CD4-positive, CD25-positive, alpha-beta regulatory T cell (primary cell): ENCODE data around the gene PPP4R2. TPM values are rescaled to one million over a fixed set of nuclear protein-coding genes. Genes with fewer than 3 reads are reported as not detected.
A peak's percentile ranks its signal among the peaks of the same experiment; 100 is the strongest.

ENCODE experiments used
- ATAC-seq, 2 donors: fragments of 150-1000 bp; cut with Tn5 transposase; one replicate each; pipeline ENCODE4 v1.10.0; 2021; ENCODE audit warnings: low read depth in 2 of 2, moderate number of reproducible peaks in 2 of 2, moderate library complexity in 1 of 2
- DNase-seq, 3 donors: peaks; one replicate each; pipeline versions ENCODE4 v3.0.0 to v3.0.0-alpha.2; 2012 to 2022; ENCODE audit warnings: mixed read lengths in 1 of 3
- H3K27ac ChIP-seq: one replicate; pipeline ENCODE4 v1.7.0; 2013; ENCODE audit warnings: mild to moderate bottlenecking, low read length; ENCODE audit not compliant: insufficient read depth, poor library complexity, severe bottlenecking
- H3K27me3 ChIP-seq: one replicate; pipeline ENCODE4 v1.7.0; 2013; ENCODE audit warnings: low read length; ENCODE audit not compliant: control insufficient read depth, insufficient read depth
- H3K36me3 ChIP-seq: one replicate; pipeline ENCODE4 v1.7.0; 2013; ENCODE audit warnings: mild to moderate bottlenecking, low read length, moderate library complexity; ENCODE audit not compliant: control insufficient read depth, insufficient read depth
- H3K4me1 ChIP-seq: 2 replicates; pipeline ENCODE4 v1.7.0; 2013; ENCODE audit warnings: mild to moderate bottlenecking, low read length; ENCODE audit not compliant: insufficient read depth, control insufficient read depth, poor library complexity, severe bottlenecking
- H3K4me3 ChIP-seq: one replicate; pipeline ENCODE4 v1.7.0; 2013; ENCODE audit warnings: low read depth, mild to moderate bottlenecking, low read length, moderate library complexity
- H3K9me3 ChIP-seq, 2 experiments: 1 replicate in 1 of 2; 2 replicates in 1 of 2; pipeline ENCODE4 v1.7.0; 2013; ENCODE audit warnings: low read length in 2 of 2, mild to moderate bottlenecking in 1 of 2, moderate library complexity in 1 of 2; ENCODE audit not compliant: control insufficient read depth in 2 of 2
- H3K27ac Mint-ChIP-seq, 3 donors: one replicate each; pipeline ENCODE4 v1.8.0; 2020 to 2022; ENCODE audit warnings: mild to moderate bottlenecking in 3 of 3, mixed read lengths in 3 of 3, moderate library complexity in 2 of 3
- H3K27me3 Mint-ChIP-seq: one replicate; pipeline ENCODE4 v1.8.0; 2022; ENCODE audit warnings: mild to moderate bottlenecking, mixed read lengths
- H3K36me3 Mint-ChIP-seq: one replicate; pipeline ENCODE4 v1.8.0; 2020; ENCODE audit warnings: mixed read lengths
- H3K4me1 Mint-ChIP-seq, 4 donors: one replicate each; pipeline ENCODE4 v1.8.0; 2020 to 2022; ENCODE audit warnings: mixed read lengths in 4 of 4, mild to moderate bottlenecking in 1 of 4
- H3K4me3 Mint-ChIP-seq, 4 donors: one replicate each; pipeline ENCODE4 v1.8.0; 2020 to 2022; ENCODE audit warnings: mild to moderate bottlenecking in 4 of 4, mixed read lengths in 4 of 4, moderate library complexity in 3 of 4
- H3K9me3 Mint-ChIP-seq, 7 donors: one replicate each; pipeline ENCODE4 v1.8.0; 2020 to 2022; ENCODE audit warnings: mixed read lengths in 7 of 7, mild to moderate bottlenecking in 3 of 7, moderate library complexity in 2 of 7
- polyA plus RNA-seq, 4 donors: library from polyadenylated mRNA; unstranded; fragments of 300-500 nt; fragmentation: Illumina TruSeq; gene quantifications; one replicate each; pipeline ENCODE4 v1.2.3, GENCODE V29; 2021
- total RNA-seq: library from RNA; stranded (reverse); gene quantifications from one replicate; pipeline ENCODE4 v1.2.3, GENCODE V29; 2022

PPP4R2 gene
- total and polyA plus RNA-seq, 5 donors from 2014 or later = 39.1 to 98.4 (median 51.7) TPM

GRCh38 chr3:72957297-72957696 is 39.3 kb upstream of the PPP4R2 start:
- no peaks in the 10 kb centered on the region for H3K27me3 Mint-ChIP-seq
- Histone ChIP-seq H3K4me3 (no peak overlapping the region), H3K36me3 (no peaks in the 10 kb centered on the region), H3K9me3 (no peaks in the 10 kb centered on the region), H3K4me1 (peaks cover 20% of the 10 kb centered on the region), H3K27me3 (no peaks in the 10 kb centered on the region), H3K27ac (no peak overlapping the region)
- H3K4me1 Mint-ChIP-seq = peaks cover 18 to 34% (median 24%) of the 10 kb centered on the region in 4 donors
- H3K4me3 Mint-ChIP-seq = no peak overlapping the region
- no peak for DNase-seq
- ATAC-seq = no peak
- no peaks in the 10 kb centered on the region for H3K36me3 Mint-ChIP-seq
- H3K9me3 Mint-ChIP-seq = no peaks in the 10 kb centered on the region
- peak overlapping the region in 1 of 3 donors; percentile 38 for H3K27ac Mint-ChIP-seq

DNA sequence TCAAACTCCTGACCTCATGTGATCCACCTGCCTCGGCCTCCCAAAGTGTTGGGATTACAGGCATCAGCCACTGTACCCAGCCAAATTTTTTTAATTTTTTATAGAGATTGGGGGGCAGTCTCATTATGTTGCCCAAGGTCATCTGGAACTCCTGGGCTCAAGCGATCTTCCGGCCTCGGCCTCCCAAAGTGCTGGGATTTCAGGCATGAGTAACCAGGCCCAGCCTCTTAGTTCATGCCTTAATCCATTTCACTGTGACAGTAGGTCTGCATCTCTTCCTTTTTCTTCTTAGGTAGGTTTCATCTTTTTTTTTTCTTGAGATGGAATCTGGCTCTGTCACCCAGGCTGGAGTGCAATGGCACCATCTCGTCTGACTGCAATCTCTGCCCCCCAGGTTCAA is 37.3 kb upstream of the PPP4R2 start:
- peak overlapping the region in 1 of 3 donors; percentile 56 for H3K27ac Mint-ChIP-seq
- H3K36me3 Mint-ChIP-seq = no peaks in the 10 kb centered on the region

GRCh38 chr3:72960812-72961518 is 35.6 kb upstream of the PPP4R2 start:
- Mint-ChIP-seq H3K27ac (peak overlapping the region; percentile 81 to 95 (median 89)), H3K4me3 (peak overlapping the region; percentile 24 to 68 (median 40))
- ATAC-seq = peak; percentile 6 to 47

More for the DNA sequence above, 37.3 kb upstream of the PPP4R2 start:
- peaks cover 28% of the 10 kb centered on the region for H3K4me1 ChIP-seq
- H3K27me3 Mint-ChIP-seq = no peaks in the 10 kb centered on the region
- H3K9me3 Mint-ChIP-seq = no peaks in the 10 kb centered on the region
- no peak overlapping the region for H3K4me3 Mint-ChIP-seq
- H3K4me1 Mint-ChIP-seq = peaks cover 19 to 35% (median 25%) of the 10 kb centered on the region in 4 donors
- no peak overlapping the region for H3K4me3 ChIP-seq
- no peaks in the 10 kb centered on the region for H3K9me3 ChIP-seq
- H3K27ac ChIP-seq = no peak overlapping the region
- DNase-seq = no peak
- no peak for ATAC-seq
- H3K27me3 ChIP-seq = no peaks in the 10 kb centered on the region
- no peaks in the 10 kb centered on the region for H3K36me3 ChIP-seq

DNA sequence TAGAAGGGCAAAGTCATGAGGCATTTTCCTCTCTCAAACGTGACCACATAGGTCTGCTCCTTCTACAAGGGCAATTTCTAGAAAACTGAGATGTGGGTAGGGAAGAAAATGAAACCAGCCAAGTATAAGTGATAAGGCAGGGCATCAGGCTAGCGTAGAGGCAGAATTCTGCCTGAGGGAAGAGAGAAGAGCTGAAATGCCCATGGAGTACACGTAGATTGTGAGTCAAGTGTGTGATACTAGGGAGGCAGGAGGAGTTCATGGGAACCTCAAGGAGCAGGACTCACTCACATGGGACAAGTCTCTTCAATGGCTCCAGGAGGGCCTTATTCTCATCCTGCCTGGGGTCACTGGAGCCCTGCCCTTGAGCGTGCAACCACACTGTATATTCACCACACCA is 34.9 kb upstream of the PPP4R2 start:
- no peaks in the 10 kb centered on the region for H3K36me3 ChIP-seq
- H3K9me3 ChIP-seq = no peaks in the 10 kb centered on the region
- Mint-ChIP-seq H3K27ac (peak overlapping the region; percentile 81 to 95 (median 89)), H3K27me3 (no peaks in the 10 kb centered on the region), H3K4me1 (peaks cover 25 to 58% (median 44%) of the 10 kb centered on the region in 4 donors), H3K4me3 (peak overlapping the region in 3 of 4 donors; percentile 24 to 68 (median 29)), H3K36me3 (no peaks in the 10 kb centered on the region), H3K9me3 (no peaks in the 10 kb centered on the region)
- H3K4me1 ChIP-seq = peaks cover 43% of the 10 kb centered on the region
- H3K4me3 ChIP-seq = peak overlapping the region; percentile 40
- ATAC-seq (no peak), DNase-seq (no peak)
- H3K27ac ChIP-seq = peak overlapping the region; percentile 75
- no peaks in the 10 kb centered on the region for H3K27me3 ChIP-seq

More at GRCh38 chr3:72960812-72961518, 35.6 kb upstream of the PPP4R2 start:
- H3K4me1 Mint-ChIP-seq = peaks cover 25 to 52% (median 41%) of the 10 kb centered on the region in 4 donors
- no peaks in the 10 kb centered on the region for H3K36me3 Mint-ChIP-seq
- peak in 1 of 3 donors; percentile 35 for DNase-seq
- Histone ChIP-seq H3K36me3 (no peaks in the 10 kb centered on the region), H3K9me3 (no peaks in the 10 kb centered on the region), H3K27ac (peak overlapping the region; percentile 75), H3K4me1 (peaks cover 43% of the 10 kb centered on the region), H3K27me3 (no peaks in the 10 kb centered on the region), H3K4me3 (peak overlapping the region; percentile 47)
- no peaks in the 10 kb centered on the region for H3K9me3 Mint-ChIP-seq
- H3K27me3 Mint-ChIP-seq = no peaks in the 10 kb centered on the region

GRCh38 chr3:72962317-72962716 is 34.3 kb upstream of the PPP4R2 start:
- ATAC-seq (no peak), DNase-seq (no peak)
- Histone ChIP-seq H3K9me3 (no peaks in the 10 kb centered on the region), H3K4me1 (peaks cover 48% of the 10 kb centered on the region), H3K27ac (no peak overlapping the region), H3K27me3 (no peaks in the 10 kb centered on the region), H3K4me3 (peak overlapping the region; percentile 40), H3K36me3 (no peaks in the 10 kb centered on the region)
- Mint-ChIP-seq H3K4me1 (peaks cover 25 to 60% (median 47%) of the 10 kb centered on the region in 4 donors), H3K27me3 (no peaks in the 10 kb centered on the region), H3K9me3 (no peaks in the 10 kb centered on the region), H3K36me3 (no peaks in the 10 kb centered on the region), H3K4me3 (peak overlapping the region in 1 of 4 donors; percentile 29), H3K27ac (peak overlapping the region; percentile 39 to 95 (median 81))

DNA sequence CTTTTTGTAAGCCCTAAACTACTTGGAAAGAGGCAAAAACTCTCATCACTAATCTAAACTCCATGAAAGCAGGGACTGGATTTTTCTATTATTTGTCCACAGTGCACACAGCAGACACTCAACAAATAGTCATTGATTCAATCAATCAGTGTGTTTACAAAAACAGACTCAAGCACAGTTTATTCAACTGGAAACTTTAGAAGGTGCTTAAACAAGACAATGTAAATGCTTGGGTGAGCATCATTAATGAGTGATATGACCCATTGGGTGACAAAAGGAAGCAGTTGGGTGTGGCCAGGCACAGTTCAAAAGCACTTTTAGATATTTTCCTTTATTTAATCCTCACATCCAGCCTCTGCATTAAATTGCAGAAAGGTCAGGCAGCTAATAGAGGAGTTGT is 32.0 kb upstream of the PPP4R2 start:
- H3K4me1 Mint-ChIP-seq = peaks cover 25 to 56% (median 47%) of the 10 kb centered on the region in 4 donors

DNA sequence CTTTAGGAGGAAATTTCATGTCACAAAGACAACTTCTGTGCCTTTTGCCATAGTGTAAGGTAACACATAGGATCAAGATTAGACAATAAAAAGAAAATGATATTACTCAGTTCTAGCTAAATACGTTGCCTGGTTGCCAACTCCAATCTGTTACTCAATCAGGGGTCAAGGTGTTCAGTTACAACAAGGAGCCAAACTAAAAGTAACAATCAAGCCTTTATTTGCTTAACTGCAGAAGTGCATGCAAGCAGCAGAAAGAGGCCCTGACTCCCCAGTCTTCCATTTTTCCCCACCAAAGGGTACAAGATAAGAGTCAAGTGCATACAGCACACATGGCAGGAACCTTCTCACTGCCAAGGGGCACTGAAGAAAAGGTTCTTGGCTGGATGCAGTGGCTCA is 28.3 kb upstream of the PPP4R2 start:
- ATAC-seq (no peak), DNase-seq (no peak)
- no peak overlapping the region for H3K4me3 ChIP-seq
- Mint-ChIP-seq H3K4me1 (peaks cover 6 to 32% (median 22%) of the 10 kb centered on the region in 4 donors), H3K27ac (no peak overlapping the region), H3K4me3 (no peak overlapping the region), H3K9me3 (no peaks in the 10 kb centered on the region), H3K36me3 (no peaks in the 10 kb centered on the region), H3K27me3 (no peaks in the 10 kb centered on the region)
- H3K4me1 ChIP-seq = peaks cover 20% of the 10 kb centered on the region
- H3K36me3 ChIP-seq = no peaks in the 10 kb centered on the region
- H3K9me3 ChIP-seq = no peaks in the 10 kb centered on the region
- H3K27ac ChIP-seq = no peak overlapping the region
- no peaks in the 10 kb centered on the region for H3K27me3 ChIP-seq

More for the DNA sequence above, 32.0 kb upstream of the PPP4R2 start:
- H3K4me1 ChIP-seq = peaks cover 48% of the 10 kb centered on the region
- ATAC-seq (no peak), DNase-seq (peak in 2 of 3 donors; percentile 22 to 52)
- no peaks in the 10 kb centered on the region for H3K36me3 Mint-ChIP-seq
- no peaks in the 10 kb centered on the region for H3K27me3 ChIP-seq
- no peaks in the 10 kb centered on the region for H3K36me3 ChIP-seq
- H3K9me3 Mint-ChIP-seq = no peaks in the 10 kb centered on the region
- peak overlapping the region; percentile 50 to 93 (median 87) for H3K27ac Mint-ChIP-seq
- no peaks in the 10 kb centered on the region for H3K27me3 Mint-ChIP-seq
- H3K4me3 ChIP-seq = peak overlapping the region; percentile 21
- H3K9me3 ChIP-seq = no peaks in the 10 kb centered on the region
- H3K27ac ChIP-seq = peak overlapping the region; percentile 77
- H3K4me3 Mint-ChIP-seq = peak overlapping the region; percentile 13 to 47 (median 43)

DNA sequence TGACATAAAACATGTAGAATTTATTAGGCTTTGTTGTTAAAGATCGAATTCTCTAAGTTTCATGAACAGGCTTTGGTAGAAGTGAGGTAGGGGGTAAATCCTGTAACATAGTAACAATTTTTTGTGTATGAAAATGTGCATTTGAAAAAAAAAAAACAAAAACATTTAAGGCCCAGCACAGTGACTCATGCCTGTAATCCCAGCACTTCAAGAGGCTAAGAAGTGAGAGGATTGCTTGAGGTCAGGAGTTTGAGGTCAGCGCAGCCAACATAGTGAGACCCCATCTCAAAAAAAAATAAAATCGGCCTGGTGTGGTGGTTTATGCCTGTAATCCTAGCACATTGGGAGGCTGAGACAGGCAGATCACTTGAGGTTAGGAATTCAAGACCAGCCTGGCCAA is 26.8 kb upstream of the PPP4R2 start:
- H3K27me3 ChIP-seq = no peaks in the 10 kb centered on the region
- no peak overlapping the region for H3K27ac Mint-ChIP-seq
- no peak overlapping the region for H3K4me3 ChIP-seq
- H3K36me3 ChIP-seq = no peaks in the 10 kb centered on the region
- H3K4me1 ChIP-seq = peaks cover 15% of the 10 kb centered on the region
- no peaks in the 10 kb centered on the region for H3K27me3 Mint-ChIP-seq
- H3K27ac ChIP-seq = no peak overlapping the region
- no peaks in the 10 kb centered on the region for H3K36me3 Mint-ChIP-seq
- H3K9me3 ChIP-seq = no peaks in the 10 kb centered on the region
- H3K9me3 Mint-ChIP-seq = no peaks in the 10 kb centered on the region
- ATAC-seq (no peak), DNase-seq (no peak)
- H3K4me3 Mint-ChIP-seq = no peak overlapping the region
- H3K4me1 Mint-ChIP-seq = peaks cover 2 to 27% (median 17%) of the 10 kb centered on the region in 4 donors
